ENCODE measurements around the gene FBXL2.

Gene FBXL2

GRCh38 chr3:33395900-33396299 lies 118.7 kb downstream of the FBXL2 start:
- Histone ChIP-seq H2AFZ (ENCODE audit: low read depth) (no peak overlapping the region), H3K9ac (no peak overlapping the region), H3K36me3 (ENCODE audit: insufficient read depth) (no peaks in the 10 kb centered on the region), H3K4me3 (IDR thresholded peaks at IDR 0.05; ENCODE audit: insufficient read depth, low read depth, low read length) (no peak overlapping the region), H4K20me1 (ENCODE audit: insufficient read depth) (no peaks in the 10 kb centered on the region), H3K27me3 (ENCODE audit: insufficient read depth, low read depth) (no peaks in the 10 kb centered on the region), H3K4me2 (no peak overlapping the region), H3K4me1 (ENCODE audit: low read depth, poor library complexity, severe bottlenecking) (no peaks in the 10 kb centered on the region), H3K27ac (no peak overlapping the region), H3K79me2 (ENCODE audit: insufficient read depth, low read depth) (no peaks in the 10 kb centered on the region)
- TF ChIP-seq, protein P1, sequence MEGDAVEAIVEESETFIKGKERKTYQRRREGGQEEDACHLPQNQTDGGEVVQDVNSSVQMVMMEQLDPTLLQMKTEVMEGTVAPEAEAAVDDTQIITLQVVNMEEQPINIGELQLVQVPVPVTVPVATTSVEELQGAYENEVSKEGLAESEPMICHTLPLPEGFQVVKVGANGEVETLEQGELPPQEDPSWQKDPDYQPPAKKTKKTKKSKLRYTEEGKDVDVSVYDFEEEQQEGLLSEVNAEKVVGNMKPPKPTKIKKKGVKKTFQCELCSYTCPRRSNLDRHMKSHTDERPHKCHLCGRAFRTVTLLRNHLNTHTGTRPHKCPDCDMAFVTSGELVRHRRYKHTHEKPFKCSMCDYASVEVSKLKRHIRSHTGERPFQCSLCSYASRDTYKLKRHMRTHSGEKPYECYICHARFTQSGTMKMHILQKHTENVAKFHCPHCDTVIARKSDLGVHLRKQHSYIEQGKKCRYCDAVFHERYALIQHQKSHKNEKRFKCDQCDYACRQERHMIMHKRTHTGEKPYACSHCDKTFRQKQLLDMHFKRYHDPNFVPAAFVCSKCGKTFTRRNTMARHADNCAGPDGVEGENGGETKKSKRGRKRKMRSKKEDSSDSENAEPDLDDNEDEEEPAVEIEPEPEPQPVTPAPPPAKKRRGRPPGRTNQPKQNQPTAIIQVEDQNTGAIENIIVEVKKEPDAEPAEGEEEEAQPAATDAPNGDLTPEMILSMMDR (conservative IDR thresholded peaks at IDR 0.05; ENCODE audit: low read depth, low read length): no peak

- Histone ChIP-seq H2AFZ (ENCODE audit: low read depth) (no peak overlapping the region), H4K20me1 (ENCODE audit: insufficient read depth) (no peaks in the 10 kb centered on the region), H3K4me2 (no peak overlapping the region), H3K9ac (no peak overlapping the region), H3K27me3 (ENCODE audit: insufficient read depth, low read depth) (no peaks in the 10 kb centered on the region), H3K4me1 (ENCODE audit: low read depth, poor library complexity, severe bottlenecking) (no peaks in the 10 kb centered on the region), H3K79me2 (ENCODE audit: insufficient read depth, low read depth) (no peaks in the 10 kb centered on the region), H3K27ac (no peak overlapping the region), H3K4me3 (IDR thresholded peaks at IDR 0.05; ENCODE audit: insufficient read depth, low read depth, low read length) (no peak overlapping the region), H3K36me3 (ENCODE audit: insufficient read depth) (peaks cover 2% of the 10 kb centered on the region; the same call in 1 of the 2 replicates)
- TF ChIP-seq, protein P1 (conservative IDR thresholded peaks at IDR 0.05; ENCODE audit: low read depth, low read length): no peak
Measured at GRCh38 chr3:33398410-33398809, 121.2 kb downstream of the FBXL2 start.

- H3K27me3 ChIP-seq (ENCODE audit: insufficient read depth, low read depth): no peaks in the 10 kb centered on the region
- H3K79me2 ChIP-seq (ENCODE audit: insufficient read depth, low read depth): no peaks in the 10 kb centered on the region
- H3K27ac ChIP-seq: no peak overlapping the region
- H3K9ac ChIP-seq: no peak overlapping the region
- H3K4me1 ChIP-seq (ENCODE audit: low read depth, poor library complexity, severe bottlenecking): no peaks in the 10 kb centered on the region
- H4K20me1 ChIP-seq (ENCODE audit: insufficient read depth): no peaks in the 10 kb centered on the region
- no peak overlapping the region for H3K4me2 ChIP-seq
- H2AFZ ChIP-seq (ENCODE audit: low read depth): no peak overlapping the region
- peaks cover 2% of the 10 kb centered on the region; the same call in 1 of the 2 replicates for H3K36me3 ChIP-seq (ENCODE audit: insufficient read depth)
- TF ChIP-seq, protein P1 (conservative IDR thresholded peaks at IDR 0.05; ENCODE audit: low read depth, low read length): no peak
- H3K4me3 ChIP-seq (IDR thresholded peaks at IDR 0.05; ENCODE audit: insufficient read depth, low read depth, low read length): no peak overlapping the region
Measured at GRCh38 chr3:33401781-33402180, 124.5 kb downstream of the FBXL2 start.

GRCh38 chr3:33402936-33403335 lies 125.7 kb downstream of the FBXL2 start:
- Histone ChIP-seq H3K4me1 (ENCODE audit: low read depth, poor library complexity, severe bottlenecking) (no peaks in the 10 kb centered on the region), H3K36me3 (ENCODE audit: insufficient read depth) (peaks cover 2% of the 10 kb centered on the region; the same call in 1 of the 2 replicates), H2AFZ (ENCODE audit: low read depth) (no peak overlapping the region), H3K79me2 (ENCODE audit: insufficient read depth, low read depth) (no peaks in the 10 kb centered on the region), H4K20me1 (ENCODE audit: insufficient read depth) (no peaks in the 10 kb centered on the region), H3K27ac (no peak overlapping the region), H3K9ac (no peak overlapping the region), H3K27me3 (ENCODE audit: insufficient read depth, low read depth) (no peaks in the 10 kb centered on the region), H3K4me2 (no peak overlapping the region), H3K4me3 (IDR thresholded peaks at IDR 0.05; ENCODE audit: insufficient read depth, low read depth, low read length) (no peak overlapping the region)
- TF ChIP-seq, protein P1 (conservative IDR thresholded peaks at IDR 0.05; ENCODE audit: low read depth, low read length): no peak

Measured in KMS-11 (cell line).